ACC112 (cell line): ENCODE measurements around the gene HYAL2.

ENCODE experiments used
- H2AFZ ChIP-seq: fragments of 200-600 bp; sonication (generic); one replicate; pipeline ENCODE4 v1.6.0; 2017; ENCODE audit warnings: antibody characterized with exemption, low read length; ENCODE audit not compliant: unreplicated experiment
- H3K27ac ChIP-seq: fragments of 200-600 bp; sonication (generic); 2 replicates; pipeline ENCODE4 v1.5.1; 2014; ENCODE audit warnings: low read depth, mild to moderate bottlenecking, antibody characterized with exemption, low read length, moderate library complexity
- H3K27me3 ChIP-seq: fragments of 200-600 bp; sonication (generic); 2 replicates; pipeline ENCODE4 v1.6.1; 2014; ENCODE audit warnings: mild to moderate bottlenecking, antibody characterized with exemption, low read length, moderate library complexity, mixed read lengths; ENCODE audit not compliant: insufficient read depth
- H3K36me3 ChIP-seq: fragments of 200-600 bp; sonication (generic); 2 replicates; pipeline ENCODE4 v1.6.1; 2016; ENCODE audit warnings: mild to moderate bottlenecking, antibody characterized with exemption, low read length, moderate library complexity, mixed read lengths; ENCODE audit not compliant: insufficient read depth
- H3K4me1 ChIP-seq: fragments of 200-600 bp; sonication (generic); one replicate; pipeline ENCODE4 v1.6.1; 2016; ENCODE audit warnings: low read length, mixed read lengths; ENCODE audit not compliant: insufficient read depth, unreplicated experiment, control insufficient read depth
- H3K4me3 ChIP-seq: fragments of 200-600 bp; sonication (generic); 2 replicates; pipeline ENCODE4 v1.5.1; 2014; ENCODE audit warnings: mild to moderate bottlenecking, low read depth, low read length
- H3K79me2 ChIP-seq: fragments of 200-600 bp; sonication (generic); one replicate; pipeline ENCODE4 v1.6.0; 2016; ENCODE audit warnings: low read length; ENCODE audit not compliant: control insufficient read depth, unreplicated experiment, insufficient read depth

HYAL2 gene

GRCh38 chr3:50327129-50327528 is 4.6 kb upstream of the HYAL2 start:
- H3K4me3 ChIP-seq, result peak overlapping the region; percentile 87
- H3K4me1 ChIP-seq, result peaks cover 24% of the 10 kb centered on the region
- no peaks in the 10 kb centered on the region for H3K27me3 ChIP-seq
- no peak overlapping the region for H2AFZ ChIP-seq
- H3K27ac ChIP-seq, result no peak overlapping the region
- peaks cover 17% of the 10 kb centered on the region; the same call in 1 of the 2 replicates for H3K36me3 ChIP-seq
- peaks cover 20% of the 10 kb centered on the region for H3K79me2 ChIP-seq

- Histone ChIP-seq H3K27ac (no peak overlapping the region), H3K4me3 (no peak overlapping the region; the same call in 1 of the 2 replicates), H3K79me2 (peaks cover 14% of the 10 kb centered on the region), H3K36me3 (peaks cover 8% of the 10 kb centered on the region; the same call in 1 of the 2 replicates), H3K4me1 (peaks cover 29% of the 10 kb centered on the region), H2AFZ (no peak overlapping the region), H3K27me3 (no peaks in the 10 kb centered on the region)
Observed at GRCh38 chr3:50326182-50326541, 3.6 kb upstream of the HYAL2 start.

GRCh38 chr3:50325497-50326181 is 3.1 kb upstream of the HYAL2 start:
- peaks cover 14% of the 10 kb centered on the region for H3K79me2 ChIP-seq
- H3K4me3 ChIP-seq, result no peak overlapping the region
- no peak overlapping the region for H3K27ac ChIP-seq
- peaks cover 7% of the 10 kb centered on the region; the same call in 1 of the 2 replicates for H3K36me3 ChIP-seq
- H3K4me1 ChIP-seq, result peaks cover 29% of the 10 kb centered on the region
- H3K27me3 ChIP-seq, result no peaks in the 10 kb centered on the region
- no peak overlapping the region for H2AFZ ChIP-seq

GRCh38 chr3:50325113-50325480 is 2.6 kb upstream of the HYAL2 start:
- Histone ChIP-seq H2AFZ (no peak overlapping the region), H3K27ac (no peak overlapping the region), H3K4me1 (peaks cover 33% of the 10 kb centered on the region), H3K36me3 (peaks cover 5% of the 10 kb centered on the region; the same call in 1 of the 2 replicates), H3K79me2 (peaks cover 18% of the 10 kb centered on the region), H3K27me3 (no peaks in the 10 kb centered on the region), H3K4me3 (no peak overlapping the region)

- Histone ChIP-seq H2AFZ (no peak overlapping the region), H3K36me3 (peaks cover under 1% of the 10 kb centered on the region; the same call in 1 of the 2 replicates), H3K4me3 (no peak overlapping the region), H3K79me2 (peaks cover 23% of the 10 kb centered on the region), H3K27ac (no peak overlapping the region), H3K4me1 (peaks cover 35% of the 10 kb centered on the region), H3K27me3 (no peaks in the 10 kb centered on the region)
Observed at GRCh38 chr3:50324351-50325112, 2.0 kb upstream of the HYAL2 start.

- Histone ChIP-seq H3K4me3 (no peak overlapping the region), H3K36me3 (peaks cover 7% of the 10 kb centered on the region; the same call in 1 of the 2 replicates), H3K27ac (no peak overlapping the region), H2AFZ (no peak overlapping the region), H3K4me1 (peaks cover 35% of the 10 kb centered on the region), H3K27me3 (no peaks in the 10 kb centered on the region), H3K79me2 (peaks cover 32% of the 10 kb centered on the region)
Observed at GRCh38 chr3:50323614-50324199, 1.2 kb upstream of the HYAL2 start.

- Histone ChIP-seq H3K36me3 (peaks cover 7% of the 10 kb centered on the region; the same call in 1 of the 2 replicates), H2AFZ (no peak overlapping the region), H3K27ac (no peak overlapping the region), H3K4me1 (peaks cover 35% of the 10 kb centered on the region), H3K27me3 (no peaks in the 10 kb centered on the region), H3K4me3 (no peak overlapping the region), H3K79me2 (peaks cover 33% of the 10 kb centered on the region)
Observed at GRCh38 chr3:50323092-50323600, 601 bp upstream of the HYAL2 start.

GRCh38 chr3:50322115-50322385 is 495 bp downstream of the HYAL2 start:
- H3K27me3 ChIP-seq, result no peaks in the 10 kb centered on the region
- H2AFZ ChIP-seq, result peak overlapping the region; percentile 65
- H3K36me3 ChIP-seq, result peaks cover 7% of the 10 kb centered on the region; the same call in 1 of the 2 replicates
- peak overlapping the region; percentile 84 for H3K4me3 ChIP-seq
- H3K27ac ChIP-seq, result no peak overlapping the region
- peaks cover 35% of the 10 kb centered on the region for H3K4me1 ChIP-seq
- H3K79me2 ChIP-seq, result peaks cover 24% of the 10 kb centered on the region

GRCh38 chr3:50321336-50322114 is 1.0 kb downstream of the HYAL2 start:
- peak overlapping the region; percentile 89 for H2AFZ ChIP-seq
- H3K4me3 ChIP-seq, result peak overlapping the region; percentile 84
- H3K36me3 ChIP-seq, result peaks cover 7% of the 10 kb centered on the region; the same call in 1 of the 2 replicates
- no peaks in the 10 kb centered on the region for H3K27me3 ChIP-seq
- peaks cover 22% of the 10 kb centered on the region for H3K79me2 ChIP-seq
- H3K4me1 ChIP-seq, result peaks cover 39% of the 10 kb centered on the region
- peak overlapping the region; percentile 88 for H3K27ac ChIP-seq

GRCh38 chr3:50320853-50321335 is 1.7 kb downstream of the HYAL2 start:
- H3K4me1 ChIP-seq, result peaks cover 42% of the 10 kb centered on the region
- H3K79me2 ChIP-seq, result peaks cover 22% of the 10 kb centered on the region
- peak overlapping the region; percentile 89 for H2AFZ ChIP-seq
- peak overlapping the region; percentile 84 for H3K4me3 ChIP-seq
- H3K27ac ChIP-seq, result peak overlapping the region; percentile 88
- no peaks in the 10 kb centered on the region for H3K27me3 ChIP-seq
- peaks cover 7% of the 10 kb centered on the region; the same call in 1 of the 2 replicates for H3K36me3 ChIP-seq
